ENCODE data around the gene PAH. TPM values are rescaled to one million over a fixed set of nuclear protein-coding genes. Genes with fewer than 3 reads are reported as not detected.

PAH gene
- total RNA-seq, 4 donors from 2014 or later = 0.58 to 1.2 (median 0.63) TPM; not detected in 1

- H3K36me3 ChIP-seq = no peaks in the 10 kb centered on the region
- no peak overlapping the region for H3K27ac ChIP-seq
- TF ChIP-seq POLR2A (IDR thresholded peaks at IDR 0.05) = no peak
- no peak for TF ChIP-seq CTCF (IDR thresholded peaks at IDR 0.05)
- no peak overlapping the region for H3K4me3 ChIP-seq (replicated peaks in 1 of 3)
- WGBS, 2 donors = 81 to 86% methylated on average over 7 of the region's 7 CpGs
- H3K4me1 ChIP-seq = no peaks in the 10 kb centered on the region
- intact Hi-C loops (cut with DNase I) = no loop called here
- no peak for DNase-seq
- H3K9me3 ChIP-seq = no peaks in the 10 kb centered on the region
- H3K27me3 ChIP-seq = no peaks in the 10 kb centered on the region
These were observed 123.1 kb downstream of the PAH start for GRCh38 chr12:102793921-102794320.

Other genes with a start within 250 kb of the PAH start
- gene ASCL1, start 40.4 kb upstream of the PAH start, total RNA-seq = 1 to 10 TPM in 1 of 4 donors, under 1 TPM in 2, not detected in 1; 0.13 to 1.7 (median 0.49) TPM

Measured in thyroid gland (tissue), 4 donors.